Measurements from ENCODE around the gene TEKT5.

The TEKT5 gene

DNA sequence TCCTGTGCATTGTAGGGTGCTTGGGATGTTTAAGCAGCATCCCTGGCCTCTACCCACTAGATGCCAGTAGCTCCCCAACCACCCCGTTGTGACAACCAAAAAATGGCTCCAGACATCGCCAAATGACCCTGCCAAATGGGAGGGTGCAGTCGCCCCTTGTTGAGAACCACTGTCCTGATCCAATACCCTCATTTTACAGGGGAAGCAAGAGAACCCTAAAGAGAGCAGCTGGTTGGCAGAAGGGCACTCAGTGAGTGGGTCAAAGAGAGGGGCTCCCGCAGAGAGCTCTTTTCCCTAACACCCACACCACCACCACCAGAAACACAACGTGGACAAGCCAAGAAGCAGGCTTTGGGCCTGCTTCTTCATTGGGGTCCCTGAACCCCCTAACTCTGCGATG, 18.4 kb downstream of the TEKT5 start:
- Histone ChIP-seq H3K36me3 (ENCODE audit: insufficient read depth, low read length) (no peaks in the 10 kb centered on the region), H3K9me3 (ENCODE audit: control insufficient read depth, insufficient read depth, low read length) (no peaks in the 10 kb centered on the region), H3K9ac (ENCODE audit: low read depth, low read length) (no peak overlapping the region), H3K4me1 (ENCODE audit: insufficient read depth, low read length) (peaks cover 7% of the 10 kb centered on the region; the same call in 1 of the 2 replicates)

GRCh38 chr16:10675861-10676260, 18.9 kb downstream of the TEKT5 start:
- no peak overlapping the region for H3K9ac ChIP-seq (ENCODE audit: low read depth, low read length)
- no peaks in the 10 kb centered on the region for H3K36me3 ChIP-seq (ENCODE audit: insufficient read depth, low read length)
- H3K4me1 ChIP-seq (ENCODE audit: insufficient read depth, low read length): peaks cover 7% of the 10 kb centered on the region; the same call in 1 of the 2 replicates
- H3K9me3 ChIP-seq (ENCODE audit: control insufficient read depth, insufficient read depth, low read length): no peaks in the 10 kb centered on the region

DNA sequence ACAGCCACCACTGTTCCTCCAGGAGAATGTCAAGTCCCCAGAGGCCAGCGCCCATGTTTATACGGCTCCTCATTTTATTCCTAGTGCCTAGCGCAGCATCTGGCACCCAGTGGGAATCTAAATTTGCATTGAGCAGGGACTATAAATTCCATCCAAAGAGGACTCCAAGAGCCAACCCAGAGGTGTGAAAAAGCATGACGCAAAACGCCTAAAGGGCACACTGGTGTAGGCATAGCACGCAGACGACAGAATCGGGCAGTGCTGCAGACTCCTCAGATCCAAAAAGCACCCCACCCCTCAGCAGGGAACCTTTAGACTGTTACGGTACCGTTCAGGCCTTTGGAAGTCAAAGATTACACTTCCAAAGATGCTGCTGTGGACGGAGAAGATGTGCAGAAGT, 19.5 kb downstream of the TEKT5 start:
- H3K9me3 ChIP-seq (ENCODE audit: control insufficient read depth, insufficient read depth, low read length): no peaks in the 10 kb centered on the region
- H3K4me1 ChIP-seq (ENCODE audit: insufficient read depth, low read length): peaks cover 7% of the 10 kb centered on the region; the same call in 1 of the 2 replicates
- no peaks in the 10 kb centered on the region for H3K36me3 ChIP-seq (ENCODE audit: insufficient read depth, low read length)
- H3K9ac ChIP-seq (ENCODE audit: low read depth, low read length): no peak overlapping the region

DNA sequence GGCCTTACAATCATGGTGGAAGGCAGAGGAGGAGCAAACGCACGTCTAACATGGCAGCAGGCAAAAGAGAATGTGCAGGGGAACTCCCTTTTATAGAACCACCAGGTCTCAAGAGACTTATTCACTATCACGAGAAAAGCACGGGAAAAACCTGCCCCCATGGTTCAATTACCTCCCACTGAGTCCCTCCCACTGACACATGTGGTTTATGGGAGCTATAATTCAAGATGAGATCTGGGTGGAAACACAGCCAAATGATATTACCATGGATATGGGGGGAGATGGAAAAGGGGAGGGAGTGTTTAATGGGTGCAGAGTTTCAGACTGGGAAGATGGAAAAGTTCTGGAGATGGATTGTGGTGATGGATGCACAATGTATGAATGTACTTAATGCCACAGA, 23.0 kb downstream of the TEKT5 start:
- no peaks in the 10 kb centered on the region for H3K9me3 ChIP-seq (ENCODE audit: control insufficient read depth, insufficient read depth, low read length)
- no peaks in the 10 kb centered on the region for H3K4me1 ChIP-seq (ENCODE audit: insufficient read depth, low read length)
- no peaks in the 10 kb centered on the region for H3K36me3 ChIP-seq (ENCODE audit: insufficient read depth, low read length)
- H3K9ac ChIP-seq (ENCODE audit: low read depth, low read length): no peak overlapping the region

DNA sequence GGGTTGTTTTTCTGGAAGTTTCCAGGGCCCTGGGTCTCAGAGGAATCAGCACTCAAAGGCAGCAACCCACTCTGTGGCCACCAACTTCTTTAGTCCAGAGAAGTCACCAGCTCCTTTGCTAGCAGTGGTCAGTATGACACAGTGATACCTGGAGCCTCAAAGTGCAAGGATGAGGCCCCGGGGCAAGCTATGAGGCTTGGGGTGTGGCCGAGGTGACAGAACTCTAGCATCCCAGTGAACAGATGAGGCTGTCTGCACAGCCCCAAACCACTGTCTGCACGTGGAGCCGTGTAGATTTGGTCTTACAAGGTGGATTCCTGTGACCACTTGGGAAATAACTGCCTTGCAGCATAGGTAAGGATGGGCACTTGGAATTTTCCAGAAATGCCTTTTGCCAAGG, 24.9 kb downstream of the TEKT5 start:
- no peaks in the 10 kb centered on the region for H3K9me3 ChIP-seq (ENCODE audit: control insufficient read depth, insufficient read depth, low read length)
- H3K4me1 ChIP-seq (ENCODE audit: insufficient read depth, low read length): no peaks in the 10 kb centered on the region
- H3K36me3 ChIP-seq (ENCODE audit: insufficient read depth, low read length): no peaks in the 10 kb centered on the region
- H3K9ac ChIP-seq (ENCODE audit: low read depth, low read length): no peak overlapping the region

GRCh38 chr16:10668322-10669045, 26.2 kb downstream of the TEKT5 start:
- Histone ChIP-seq H3K9me3 (ENCODE audit: control insufficient read depth, insufficient read depth, low read length) (no peaks in the 10 kb centered on the region), H3K9ac (ENCODE audit: low read depth, low read length) (no peak overlapping the region), H3K36me3 (ENCODE audit: insufficient read depth, low read length) (no peaks in the 10 kb centered on the region), H3K4me1 (ENCODE audit: insufficient read depth, low read length) (no peaks in the 10 kb centered on the region)

DNA sequence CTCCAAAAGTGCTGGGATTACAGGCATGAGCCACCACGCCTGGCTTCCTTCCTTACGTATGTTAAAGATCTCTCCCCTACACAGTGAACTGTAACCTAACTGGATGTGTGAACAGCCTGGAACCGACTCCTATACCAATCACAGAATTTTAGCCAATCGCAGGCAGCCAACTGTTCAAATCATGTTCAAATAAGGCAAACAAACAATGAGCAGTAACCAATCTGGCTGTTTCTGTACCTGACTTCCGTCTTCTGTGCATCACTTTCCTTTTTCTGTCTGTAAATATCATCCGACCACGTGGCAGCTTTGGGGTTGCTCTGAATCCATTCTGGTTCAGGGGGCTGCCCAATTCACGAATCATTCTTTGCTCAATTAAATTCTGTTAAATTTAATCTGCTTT, 27.5 kb downstream of the TEKT5 start:
- no peak overlapping the region for H3K9ac ChIP-seq (ENCODE audit: low read depth, low read length)
- no peaks in the 10 kb centered on the region for H3K36me3 ChIP-seq (ENCODE audit: insufficient read depth, low read length)
- H3K4me1 ChIP-seq (ENCODE audit: insufficient read depth, low read length): no peaks in the 10 kb centered on the region
- peaks cover 1% of the 10 kb centered on the region; the same call in 1 of the 2 replicates for H3K9me3 ChIP-seq (ENCODE audit: control insufficient read depth, insufficient read depth, low read length)

- Histone ChIP-seq H3K4me1 (ENCODE audit: insufficient read depth, low read length) (no peaks in the 10 kb centered on the region), H3K9me3 (ENCODE audit: control insufficient read depth, insufficient read depth, low read length) (peaks cover 5% of the 10 kb centered on the region; the same call in 1 of the 2 replicates), H3K9ac (ENCODE audit: low read depth, low read length) (no peak overlapping the region), H3K36me3 (ENCODE audit: insufficient read depth, low read length) (no peaks in the 10 kb centered on the region)
Measured at GRCh38 chr16:10666291-10666690, 28.4 kb downstream of the TEKT5 start.

DNA sequence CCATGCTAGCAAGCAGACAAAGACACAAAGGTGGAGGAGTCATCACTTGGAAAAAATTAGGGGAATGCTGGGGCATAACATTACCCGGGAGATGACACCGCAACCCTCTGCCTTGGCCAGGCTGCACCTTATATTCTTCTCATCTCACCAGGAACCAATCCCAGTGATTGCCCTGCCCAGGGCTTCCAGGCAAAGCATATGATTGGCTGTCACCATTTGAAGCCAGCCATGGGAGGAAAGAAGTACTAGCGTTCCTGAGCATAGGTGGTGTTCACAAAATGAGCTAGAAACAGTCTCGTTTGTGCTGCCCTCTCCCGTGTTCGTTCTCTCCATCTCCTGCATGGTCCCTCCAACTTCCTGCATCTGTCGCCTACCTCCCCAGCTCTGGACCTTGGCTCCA, 29.6 kb downstream of the TEKT5 start:
- Histone ChIP-seq H3K9ac (ENCODE audit: low read depth, low read length) (no peak overlapping the region), H3K36me3 (ENCODE audit: insufficient read depth, low read length) (no peaks in the 10 kb centered on the region), H3K4me1 (ENCODE audit: insufficient read depth, low read length) (no peaks in the 10 kb centered on the region), H3K9me3 (ENCODE audit: control insufficient read depth, insufficient read depth, low read length) (peaks cover 5% of the 10 kb centered on the region; the same call in 1 of the 2 replicates)

GRCh38 chr16:10664720-10665126, 30.0 kb downstream of the TEKT5 start:
- Histone ChIP-seq H3K9ac (ENCODE audit: low read depth, low read length) (no peak overlapping the region), H3K4me1 (ENCODE audit: insufficient read depth, low read length) (no peaks in the 10 kb centered on the region), H3K9me3 (ENCODE audit: control insufficient read depth, insufficient read depth, low read length) (peaks cover 5% of the 10 kb centered on the region; the same call in 1 of the 2 replicates), H3K36me3 (ENCODE audit: insufficient read depth, low read length) (no peaks in the 10 kb centered on the region)

DNA sequence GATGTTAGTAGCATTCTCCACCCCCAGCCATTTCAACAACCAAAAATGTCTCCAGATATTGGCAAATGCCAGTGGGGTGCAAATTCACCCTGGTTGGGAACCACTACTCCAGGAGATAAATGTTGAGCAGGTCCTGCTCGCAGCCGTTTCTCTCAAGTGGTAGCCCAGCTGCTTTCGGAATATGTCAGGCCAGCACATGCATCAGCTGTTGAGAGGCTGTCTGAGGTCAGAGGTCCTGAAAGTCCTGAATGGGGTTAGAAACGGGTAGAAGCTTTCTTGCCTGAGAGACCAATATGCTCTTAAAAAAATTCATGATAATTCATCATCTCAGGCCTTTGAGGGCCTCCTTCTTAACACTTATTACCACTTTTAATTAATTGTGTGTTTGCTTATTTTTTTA, 31.0 kb downstream of the TEKT5 start:
- Histone ChIP-seq H3K9me3 (ENCODE audit: control insufficient read depth, insufficient read depth, low read length) (peaks cover 5% of the 10 kb centered on the region; the same call in 1 of the 2 replicates), H3K36me3 (ENCODE audit: insufficient read depth, low read length) (no peaks in the 10 kb centered on the region), H3K4me1 (ENCODE audit: insufficient read depth, low read length) (no peaks in the 10 kb centered on the region), H3K9ac (ENCODE audit: low read depth, low read length) (no peak overlapping the region)

- no peaks in the 10 kb centered on the region for H3K4me1 ChIP-seq (ENCODE audit: insufficient read depth, low read length)
- H3K9ac ChIP-seq (ENCODE audit: low read depth, low read length): no peak overlapping the region
- H3K9me3 ChIP-seq (ENCODE audit: control insufficient read depth, insufficient read depth, low read length): peaks cover 5% of the 10 kb centered on the region; the same call in 1 of the 2 replicates
- no peaks in the 10 kb centered on the region for H3K36me3 ChIP-seq (ENCODE audit: insufficient read depth, low read length)
Measured at GRCh38 chr16:10663146-10663545, 31.6 kb downstream of the TEKT5 start.

DNA sequence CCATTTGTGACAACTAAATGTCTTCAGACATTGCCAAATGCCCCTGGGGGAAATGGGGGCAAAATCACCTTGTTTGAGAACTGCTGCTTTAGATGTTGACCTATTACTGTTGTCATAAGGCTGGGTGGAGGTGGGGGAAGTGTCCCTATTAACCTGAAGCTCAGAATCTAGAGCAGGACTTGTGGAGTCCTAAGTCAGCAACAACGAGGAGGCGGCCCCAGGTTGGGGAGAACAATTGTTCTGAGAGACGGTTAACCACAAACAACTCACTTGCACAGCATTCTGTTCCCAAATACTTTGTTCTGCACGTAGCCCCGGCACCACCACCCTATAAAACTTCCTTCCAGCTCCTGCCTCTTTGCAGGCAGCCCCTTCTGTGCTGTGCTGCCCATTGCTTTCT, 32.5 kb downstream of the TEKT5 start:
- Histone ChIP-seq H3K36me3 (ENCODE audit: insufficient read depth, low read length) (no peaks in the 10 kb centered on the region), H3K9me3 (ENCODE audit: control insufficient read depth, insufficient read depth, low read length) (peaks cover 5% of the 10 kb centered on the region; the same call in 1 of the 2 replicates), H3K9ac (ENCODE audit: low read depth, low read length) (no peak overlapping the region), H3K4me1 (ENCODE audit: insufficient read depth, low read length) (no peaks in the 10 kb centered on the region)

DNA sequence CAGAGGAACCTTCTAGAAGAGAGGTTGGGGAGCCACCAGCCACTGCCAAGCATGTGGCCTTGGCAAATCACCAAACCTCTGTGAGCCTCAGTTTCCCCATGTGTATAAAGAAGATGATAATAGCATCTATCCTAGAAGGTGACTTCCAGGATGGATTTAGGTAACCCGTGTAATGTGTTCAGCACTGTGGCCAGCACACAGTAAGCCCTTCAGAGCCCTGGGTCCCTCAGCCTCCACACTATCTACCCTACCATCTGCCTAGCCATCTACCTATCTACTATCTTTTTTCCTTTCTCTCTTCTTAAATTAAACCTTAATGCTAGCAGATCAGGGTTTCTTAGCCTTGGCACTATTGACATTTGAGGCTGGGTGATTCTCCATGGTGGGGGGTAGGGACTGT, 33.0 kb downstream of the TEKT5 start:
- Histone ChIP-seq H3K9ac (ENCODE audit: low read depth, low read length) (no peak overlapping the region), H3K36me3 (ENCODE audit: insufficient read depth, low read length) (no peaks in the 10 kb centered on the region), H3K9me3 (ENCODE audit: control insufficient read depth, insufficient read depth, low read length) (peaks cover 5% of the 10 kb centered on the region; the same call in 1 of the 2 replicates), H3K4me1 (ENCODE audit: insufficient read depth, low read length) (no peaks in the 10 kb centered on the region)

GRCh38 chr16:10660950-10661635, 33.6 kb downstream of the TEKT5 start:
- Histone ChIP-seq H3K4me1 (ENCODE audit: insufficient read depth, low read length) (no peaks in the 10 kb centered on the region), H3K36me3 (ENCODE audit: insufficient read depth, low read length) (no peaks in the 10 kb centered on the region), H3K9ac (ENCODE audit: low read depth, low read length) (no peak overlapping the region), H3K9me3 (ENCODE audit: control insufficient read depth, insufficient read depth, low read length) (peaks cover 5% of the 10 kb centered on the region; the same call in 1 of the 2 replicates)
